ENCODE data around the gene ARMH3. TPM values are rescaled to one million over a fixed set of nuclear protein-coding genes. Genes with fewer than 3 reads are reported as not detected.

ARMH3 gene
- total RNA-seq, 1 donor from 2014 or later: 23.2 TPM

GRCh38 chr10:101816913-101817336, 239.0 kb downstream of the ARMH3 start:
- DNase-seq (ENCODE audit: low spot score in 2 of 2) (no peak), FAIRE-seq (no peak)

DNA sequence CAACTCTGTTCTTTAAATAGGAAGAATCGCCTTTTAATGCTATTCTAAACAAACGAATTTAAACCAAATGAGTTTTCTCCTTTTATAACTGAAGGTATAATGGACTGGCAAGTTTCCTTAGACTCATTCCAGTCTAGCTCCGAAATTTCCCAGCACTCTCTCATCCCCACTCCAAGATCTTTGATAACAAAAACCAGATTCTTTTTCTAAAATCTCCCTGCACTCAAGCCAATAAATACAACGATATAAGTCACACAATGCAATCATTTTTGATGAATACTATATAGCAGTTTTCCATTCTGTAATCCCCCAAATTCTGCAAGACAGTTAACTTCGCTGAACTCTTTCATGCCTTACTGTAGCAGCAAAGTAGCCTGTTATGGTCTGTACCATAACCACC, 239.6 kb downstream of the ARMH3 start:
- no peak for FAIRE-seq
- no peak for DNase-seq (ENCODE audit: low spot score in 2 of 2)

- DNase-seq (ENCODE audit: low spot score in 2 of 2): no peak
These were observed 241.4 kb downstream of the ARMH3 start for GRCh38 chr10:101814466-101815071.

GRCh38 chr10:101812606-101813005, 243.4 kb downstream of the ARMH3 start:
- no peak for DNase-seq (ENCODE audit: low spot score in 2 of 2)
- no peak for FAIRE-seq

More at GRCh38 chr10:101814466-101815071, 241.4 kb downstream of the ARMH3 start:
- no peak for FAIRE-seq

- no peak for FAIRE-seq
- DNase-seq (ENCODE audit: low spot score in 2 of 2): no peak
These were observed 248.8 kb downstream of the ARMH3 start for GRCh38 chr10:101807158-101807557.

DNA sequence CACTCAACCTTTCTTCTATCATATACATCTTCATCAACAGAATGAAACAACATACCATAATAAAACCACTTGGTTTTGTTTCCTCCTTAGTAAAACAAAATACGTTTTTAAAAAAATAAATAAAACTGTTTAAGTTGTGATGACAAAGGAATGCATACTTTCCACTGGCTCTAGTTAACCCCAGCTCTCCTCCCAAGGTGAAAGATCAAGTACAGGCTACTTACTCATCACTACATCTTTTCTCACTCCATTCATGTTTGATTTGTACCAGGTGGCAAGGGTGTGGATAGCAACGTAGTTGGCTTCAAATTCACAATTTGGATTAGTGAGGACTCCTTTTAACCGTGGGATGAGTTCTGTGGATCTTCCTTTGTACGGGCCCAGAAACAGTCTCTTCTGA, 252.5 kb downstream of the ARMH3 start:
- no peak for FAIRE-seq
- no peak for DNase-seq (ENCODE audit: low spot score in 2 of 2)

DNA sequence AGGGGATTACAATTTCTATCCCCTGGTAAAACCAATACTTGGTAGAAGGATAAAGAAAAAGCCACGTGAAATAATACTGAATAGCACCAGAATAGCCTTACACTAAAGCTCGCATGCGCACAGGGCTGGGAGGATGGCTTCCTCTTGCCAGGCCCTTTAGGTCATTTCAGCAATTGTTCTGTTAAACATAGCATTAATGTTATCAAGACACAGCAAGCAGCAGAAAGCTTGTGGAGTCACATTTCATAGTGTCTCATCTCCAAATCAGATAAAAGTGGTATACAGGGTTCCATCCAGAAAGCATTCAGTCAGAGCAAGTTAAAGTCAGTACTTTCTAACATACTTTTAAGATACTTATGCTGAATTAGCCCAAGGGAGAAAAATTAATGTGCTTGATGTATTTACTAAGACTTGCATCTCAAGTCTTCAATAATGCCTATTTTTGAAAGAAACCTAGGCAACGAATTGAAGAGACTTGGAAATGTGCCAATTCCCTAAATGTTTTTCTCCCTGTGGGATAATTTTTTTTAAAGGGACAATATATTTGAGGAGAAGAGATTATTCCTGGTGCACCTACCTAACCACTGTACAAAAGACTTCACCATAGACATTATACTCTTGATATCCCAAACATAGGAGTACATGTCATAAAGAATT, 258.4 kb downstream of the ARMH3 start:
- FAIRE-seq (no peak), DNase-seq (ENCODE audit: low spot score in 2 of 2) (no peak)

Small RNA genes within 50 kb of the gene (small RNA-seq; reads per million reads assigned to genes)
- gene AL500527.1 (not detected), gene AL500527.2 (not detected), gene RF00017 (not detected), gene RF00019 (not detected)

Other genes with a start within 250 kb of the ARMH3 start
- gene OGA, start 237.7 kb downstream of the ARMH3 start, total RNA-seq: 407 TPM
- gene KCNIP2, start 212.4 kb downstream of the ARMH3 start, total RNA-seq: 12.6 TPM
- gene HPS6, start 9.2 kb upstream of the ARMH3 start, total RNA-seq: 21.2 TPM
- 94.2 TPM for gene LDB1, start 64.2 kb upstream of the ARMH3 start, total RNA-seq
- gene PPRC1, start 76.9 kb upstream of the ARMH3 start, total RNA-seq: 8.6 TPM
- gene NOLC1, start 96.2 kb upstream of the ARMH3 start, total RNA-seq: 40.8 TPM
- gene ELOVL3, start 170.1 kb upstream of the ARMH3 start, total RNA-seq: not detected
- gene PITX3, start 185.3 kb upstream of the ARMH3 start, total RNA-seq: not detected
- gene GBF1, start 189.4 kb upstream of the ARMH3 start, total RNA-seq: 14.7 TPM

All from frontal cortex (tissue), 4 donors.